Activated T-helper 2 cell treated with anti-CD3 and anti-CD28 coated beads, Interferon-gamma antibody, Interleukin-2, Interleukin-4, amounts not matched to agents 10 μg/mL and 5 μg/mL and 100 μg/mL, durations not matched to agents 14 hours and 24 hours and 36 hours (primary cell): ENCODE measurements around the gene EPB41L4A. TPM values are rescaled to one million over a fixed set of nuclear protein-coding genes. Genes with fewer than 3 reads are reported as not detected.

Experiments used
- DNase-seq: peaks from one replicate; pipeline ENCODE4 v3.0.0; 2021; ENCODE audit warnings: low spot score
- H3K27ac Mint-ChIP-seq: one replicate; pipeline ENCODE4 v1.8.0; 2021; ENCODE audit warnings: mixed read lengths
- H3K27me3 Mint-ChIP-seq: one replicate; pipeline ENCODE4 v1.8.0; 2021; ENCODE audit warnings: low read depth, mixed read lengths
- H3K36me3 Mint-ChIP-seq: one replicate; pipeline ENCODE4 v1.8.0; 2021; ENCODE audit warnings: low read depth, mixed read lengths
- H3K4me1 Mint-ChIP-seq: one replicate; pipeline ENCODE4 v1.8.0; 2021; ENCODE audit warnings: low read depth, mixed read lengths
- H3K4me3 Mint-ChIP-seq: one replicate; pipeline ENCODE4 v1.8.0; 2021; ENCODE audit warnings: low read depth, mild to moderate bottlenecking, moderate library complexity, mixed read lengths
- H3K9me3 Mint-ChIP-seq: one replicate; pipeline ENCODE4 v1.8.0; 2021; ENCODE audit warnings: mixed read lengths
- intact Hi-C: fragments of 100-400 bp; cut with micrococcal nuclease; formaldehyde crosslinking; loops from one replicate; pipeline ENCODE4 v1.15.1; 2023
- total RNA-seq: library from RNA; stranded (reverse); gene quantifications from 2 replicates; pipeline ENCODE4 v1.2.3, GENCODE V29; 2022

EPB41L4A gene
- total RNA-seq, 1 donor from 2014 or later = 0.68 TPM

- Mint-ChIP-seq H3K4me3 (no peak overlapping the region), H3K27ac (no peak overlapping the region), H3K27me3 (peaks cover 1% of the 10 kb centered on the region), H3K9me3 (no peaks in the 10 kb centered on the region), H3K36me3 (no peaks in the 10 kb centered on the region), H3K4me1 (no peaks in the 10 kb centered on the region)
- DNase-seq = no peak
- intact Hi-C loops = no loop called here
These were observed 76.7 kb downstream of the EPB41L4A start for GRCh38 chr5:112342389-112342788.

DNA sequence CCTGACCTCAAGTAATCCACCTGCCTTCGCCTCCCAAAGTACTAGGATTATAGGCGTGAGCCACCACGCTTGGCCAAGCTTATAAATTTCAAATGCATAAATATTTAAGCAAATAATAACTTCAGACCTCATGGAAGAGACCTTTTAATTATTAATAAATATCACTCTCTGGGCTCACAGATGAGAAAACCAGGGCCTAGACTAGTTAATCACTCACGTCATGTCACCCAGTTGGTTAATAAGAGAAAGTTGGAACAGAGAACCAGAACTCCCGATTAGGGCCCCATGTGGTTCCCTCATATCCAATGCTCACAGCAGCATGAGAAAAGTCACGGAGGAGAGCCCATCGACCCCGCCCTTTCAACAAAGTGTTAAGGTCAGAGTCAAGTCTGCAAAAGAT is 79.3 kb downstream of the EPB41L4A start:
- Mint-ChIP-seq H3K27ac (no peak overlapping the region), H3K27me3 (peaks cover 5% of the 10 kb centered on the region), H3K36me3 (no peaks in the 10 kb centered on the region), H3K4me1 (no peaks in the 10 kb centered on the region), H3K9me3 (no peaks in the 10 kb centered on the region), H3K4me3 (no peak overlapping the region)
- intact Hi-C loops = no loop called here
- DNase-seq = no peak

DNA sequence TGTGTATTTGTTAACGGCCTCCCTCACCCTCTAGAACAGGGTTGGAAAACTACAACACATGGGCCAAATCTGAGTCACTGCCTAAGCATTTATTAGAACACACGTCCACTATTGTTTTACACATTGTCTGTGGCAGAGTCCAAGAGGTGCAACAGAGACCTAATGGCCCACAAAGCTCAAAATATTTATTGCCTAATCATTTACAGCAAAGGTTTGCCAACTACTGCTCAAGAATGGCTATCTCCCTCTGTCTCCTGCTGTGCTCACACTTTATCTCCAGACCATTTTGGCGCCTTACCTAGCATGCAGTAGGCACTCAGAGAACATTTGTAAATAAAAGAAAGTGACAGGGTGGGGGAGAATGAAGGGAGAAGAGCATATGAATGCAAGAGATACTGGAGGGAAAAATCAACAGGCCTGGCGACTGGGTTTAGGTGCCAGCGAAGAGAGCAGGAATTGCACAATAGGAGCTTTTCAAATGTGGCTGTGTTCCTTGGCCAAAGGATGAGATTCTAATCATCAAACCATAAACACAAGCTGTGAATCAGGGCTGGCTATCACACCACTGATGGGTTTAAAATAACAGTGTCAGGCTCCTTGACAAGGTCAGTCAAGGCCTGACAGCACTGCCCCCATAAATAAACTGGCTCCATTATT is 80.3 kb downstream of the EPB41L4A start:
- Mint-ChIP-seq H3K36me3 (no peaks in the 10 kb centered on the region), H3K4me3 (no peak overlapping the region), H3K27me3 (peaks cover 4% of the 10 kb centered on the region), H3K27ac (no peak overlapping the region), H3K9me3 (no peaks in the 10 kb centered on the region), H3K4me1 (no peaks in the 10 kb centered on the region)
- DNase-seq = no peak
- intact Hi-C loops = no loop called here

DNA sequence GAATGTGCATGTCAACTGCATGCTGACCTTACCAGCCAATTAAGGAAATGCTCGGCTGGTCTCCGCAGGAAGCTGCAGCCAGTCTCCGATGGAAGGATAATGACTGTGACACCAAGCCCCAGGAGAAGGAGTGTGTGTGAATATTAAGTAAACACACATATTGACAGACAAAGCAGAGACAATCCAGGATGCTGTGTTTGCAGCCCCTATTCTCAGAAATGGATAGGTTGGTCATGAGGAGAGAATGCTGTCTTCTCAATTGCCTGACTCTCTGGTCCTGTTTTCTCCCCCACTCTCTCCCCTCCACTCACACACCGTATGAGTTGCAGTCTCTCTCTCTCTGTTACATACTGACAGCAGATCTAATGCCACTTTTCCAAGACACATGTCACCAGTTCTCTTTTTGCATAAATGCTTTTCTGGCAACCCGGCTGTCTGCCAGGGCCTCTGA is 85.7 kb downstream of the EPB41L4A start:
- Mint-ChIP-seq H3K4me3 (no peak overlapping the region), H3K27ac (no peak overlapping the region), H3K9me3 (no peaks in the 10 kb centered on the region), H3K4me1 (peaks cover 5% of the 10 kb centered on the region), H3K36me3 (no peaks in the 10 kb centered on the region), H3K27me3 (peaks cover 17% of the 10 kb centered on the region)
- no peak for DNase-seq
- intact Hi-C loops = no loop called here

- no peak for DNase-seq
- Mint-ChIP-seq H3K27ac (no peak overlapping the region), H3K4me1 (peaks cover 5% of the 10 kb centered on the region), H3K4me3 (no peak overlapping the region), H3K9me3 (no peaks in the 10 kb centered on the region), H3K36me3 (no peaks in the 10 kb centered on the region), H3K27me3 (peaks cover 17% of the 10 kb centered on the region)
- intact Hi-C loops = no loop called here
These were observed 87.2 kb downstream of the EPB41L4A start for GRCh38 chr5:112331892-112332291.

- H3K4me1 Mint-ChIP-seq = peaks cover 5% of the 10 kb centered on the region
- H3K36me3 Mint-ChIP-seq = no peaks in the 10 kb centered on the region
- intact Hi-C loops = no loop called here
- H3K4me3 Mint-ChIP-seq = no peak overlapping the region
- H3K27me3 Mint-ChIP-seq = peaks cover 15% of the 10 kb centered on the region
- no peaks in the 10 kb centered on the region for H3K9me3 Mint-ChIP-seq
- DNase-seq = no peak
- H3K27ac Mint-ChIP-seq = no peak overlapping the region
These were observed 89.5 kb downstream of the EPB41L4A start for GRCh38 chr5:112329419-112330090.

GRCh38 chr5:112323166-112323565 is 95.9 kb downstream of the EPB41L4A start:
- intact Hi-C loops = no loop called here

GRCh38 chr5:112320408-112320807 is 98.7 kb downstream of the EPB41L4A start:
- H3K4me1 Mint-ChIP-seq = no peaks in the 10 kb centered on the region

More at GRCh38 chr5:112323166-112323565, 95.9 kb downstream of the EPB41L4A start:
- DNase-seq = no peak
- peaks cover 11% of the 10 kb centered on the region for H3K27me3 Mint-ChIP-seq
- H3K9me3 Mint-ChIP-seq = no peaks in the 10 kb centered on the region
- H3K36me3 Mint-ChIP-seq = no peaks in the 10 kb centered on the region
- no peak overlapping the region for H3K27ac Mint-ChIP-seq
- H3K4me3 Mint-ChIP-seq = no peak overlapping the region
- no peaks in the 10 kb centered on the region for H3K4me1 Mint-ChIP-seq

DNA sequence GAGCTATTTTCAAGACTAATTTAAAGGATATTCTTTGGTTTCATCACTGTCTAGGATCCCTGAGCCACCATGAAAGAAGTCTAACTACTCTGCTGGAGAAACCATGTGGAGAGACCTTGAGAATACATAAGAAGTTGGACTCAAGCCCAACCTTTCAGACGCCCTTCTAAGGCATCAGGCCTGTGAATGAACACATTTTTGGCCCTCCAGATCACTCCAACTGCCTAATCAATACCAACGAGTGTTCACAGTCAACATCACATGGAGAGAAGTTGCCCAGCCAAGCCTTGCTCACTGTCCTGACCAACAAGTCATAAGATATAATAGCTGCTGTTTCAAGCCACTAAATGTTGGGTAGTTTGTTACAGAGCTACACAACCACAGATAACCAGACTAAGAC is 100.7 kb downstream of the EPB41L4A start:
- Mint-ChIP-seq H3K4me1 (no peaks in the 10 kb centered on the region), H3K4me3 (no peak overlapping the region), H3K9me3 (no peaks in the 10 kb centered on the region), H3K27me3 (peaks cover 7% of the 10 kb centered on the region), H3K36me3 (no peaks in the 10 kb centered on the region), H3K27ac (no peak overlapping the region)
- intact Hi-C loops = no loop called here
- no peak for DNase-seq

More at GRCh38 chr5:112320408-112320807, 98.7 kb downstream of the EPB41L4A start:
- Mint-ChIP-seq H3K27me3 (peaks cover 9% of the 10 kb centered on the region), H3K27ac (no peak overlapping the region), H3K36me3 (no peaks in the 10 kb centered on the region), H3K4me3 (no peak overlapping the region), H3K9me3 (no peaks in the 10 kb centered on the region)
- no peak for DNase-seq
- intact Hi-C loops = no loop called here

- H3K4me1 Mint-ChIP-seq = no peaks in the 10 kb centered on the region
- DNase-seq = no peak
- no peaks in the 10 kb centered on the region for H3K36me3 Mint-ChIP-seq
- intact Hi-C loops = no loop called here
- H3K9me3 Mint-ChIP-seq = no peaks in the 10 kb centered on the region
- no peak overlapping the region for H3K27ac Mint-ChIP-seq
- no peak overlapping the region for H3K4me3 Mint-ChIP-seq
- peaks cover 5% of the 10 kb centered on the region for H3K27me3 Mint-ChIP-seq
These were observed 101.2 kb downstream of the EPB41L4A start for GRCh38 chr5:112317866-112318265.

DNA sequence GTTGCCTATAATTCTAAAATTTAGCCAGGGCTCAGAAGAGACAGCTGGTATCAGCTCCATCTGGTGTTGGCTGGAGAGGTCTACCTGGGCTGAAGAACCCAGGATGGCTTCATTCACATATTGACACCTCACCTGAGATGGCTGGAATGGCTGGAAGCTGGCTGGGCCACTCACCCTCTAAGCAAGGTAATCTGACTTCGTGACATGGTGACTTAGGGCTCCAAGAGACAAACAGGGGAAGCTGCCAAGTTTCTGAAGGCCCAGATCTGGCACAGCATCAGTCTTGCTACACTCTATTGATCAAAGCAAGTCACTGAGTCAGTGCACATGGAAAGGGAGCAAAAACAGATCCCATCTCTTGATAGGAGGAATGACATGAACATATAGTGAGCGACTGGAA is 102.3 kb downstream of the EPB41L4A start:
- no peaks in the 10 kb centered on the region for H3K4me1 Mint-ChIP-seq
- H3K9me3 Mint-ChIP-seq = no peaks in the 10 kb centered on the region
- H3K4me3 Mint-ChIP-seq = no peak overlapping the region
- DNase-seq = no peak
- intact Hi-C loops = no loop called here
- H3K36me3 Mint-ChIP-seq = no peaks in the 10 kb centered on the region
- H3K27me3 Mint-ChIP-seq = peaks cover 5% of the 10 kb centered on the region
- no peak overlapping the region for H3K27ac Mint-ChIP-seq

DNA sequence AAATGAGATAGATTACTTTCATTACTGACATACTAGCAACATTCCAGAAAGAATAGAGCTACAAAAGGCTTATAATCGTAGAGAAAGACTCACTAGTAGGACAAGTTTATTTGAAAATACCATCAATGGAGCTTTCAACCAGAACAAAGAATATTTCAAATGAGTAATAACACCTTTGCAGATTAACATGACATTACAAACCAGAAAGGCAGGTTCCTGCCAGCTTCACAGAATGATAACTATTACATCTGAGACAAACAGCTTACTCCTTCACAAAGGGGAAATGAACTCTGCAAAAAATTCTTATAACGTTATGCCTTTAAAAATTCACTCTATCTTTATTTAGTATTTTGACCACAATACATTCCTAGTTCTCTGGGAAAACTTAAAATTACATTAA is 103.1 kb downstream of the EPB41L4A start:
- DNase-seq = no peak
- H3K27me3 Mint-ChIP-seq = peaks cover 5% of the 10 kb centered on the region
- H3K9me3 Mint-ChIP-seq = no peaks in the 10 kb centered on the region
- H3K36me3 Mint-ChIP-seq = no peaks in the 10 kb centered on the region
- H3K4me1 Mint-ChIP-seq = no peaks in the 10 kb centered on the region
- H3K4me3 Mint-ChIP-seq = no peak overlapping the region
- no peak overlapping the region for H3K27ac Mint-ChIP-seq
- intact Hi-C loops = no loop called here
